Left ventricle myocardium inferior (tissue), 1 donor: Measurements from ENCODE around the gene ENTPD8. TPM values are rescaled to one million over a fixed set of nuclear protein-coding genes. Genes with fewer than 3 reads are reported as not detected.

Experiments used
- DNase-seq: peaks from one replicate; pipeline ENCODE4 v3.0.0-alpha.2; 2020
- H3K27ac ChIP-seq: fragments of 200-600 bp; replicated peaks from 2 replicates; pipeline ENCODE4 v1.8.0; 2021
- H3K27me3 ChIP-seq: fragments of 200-600 bp; 2 replicates; pipeline ENCODE4 v1.8.0; 2021; ENCODE audit warnings: low read depth
- H3K36me3 ChIP-seq: fragments of 200-600 bp; 2 replicates; pipeline ENCODE4 v1.8.0; 2021
- H3K4me1 ChIP-seq: fragments of 200-600 bp; 2 replicates; pipeline ENCODE4 v1.8.0; 2021
- H3K4me3 ChIP-seq: fragments of 200-600 bp; 2 replicates; pipeline ENCODE4 v1.8.0; 2021; ENCODE audit warnings: mild to moderate bottlenecking, moderate library complexity
- H3K9me3 ChIP-seq: fragments of 200-600 bp; replicated peaks from 2 replicates; pipeline ENCODE4 v1.8.0; 2021
- CTCF ChIP-seq: fragments of 200-600 bp; IDR thresholded peaks from 2 replicates; pipeline ENCODE4 v1.8.0; 2021; ENCODE audit warnings: antibody characterized with exemption, mild to moderate bottlenecking, borderline replicate concordance
- intact Hi-C: fragments of 100-400 bp; cut with micrococcal nuclease; formaldehyde crosslinking; loops from one replicate; pipeline ENCODE4 v1.11.0; 2022
- total RNA-seq: library from RNA; stranded (reverse); fragmentation: NEBNext Ultra II Directional; extraction: Animal tissue kit (Norgen Biotek cat#: 25700); gene quantifications from one replicate; pipeline ENCODE4 v1.2.1, GENCODE V29; 2021
- donor health status: DM: no; HTN: yes; CAD: no; lungs with severe emphysema.

The ENTPD8 gene
- total RNA-seq, 1 donor from 2014 or later = not detected

DNA sequence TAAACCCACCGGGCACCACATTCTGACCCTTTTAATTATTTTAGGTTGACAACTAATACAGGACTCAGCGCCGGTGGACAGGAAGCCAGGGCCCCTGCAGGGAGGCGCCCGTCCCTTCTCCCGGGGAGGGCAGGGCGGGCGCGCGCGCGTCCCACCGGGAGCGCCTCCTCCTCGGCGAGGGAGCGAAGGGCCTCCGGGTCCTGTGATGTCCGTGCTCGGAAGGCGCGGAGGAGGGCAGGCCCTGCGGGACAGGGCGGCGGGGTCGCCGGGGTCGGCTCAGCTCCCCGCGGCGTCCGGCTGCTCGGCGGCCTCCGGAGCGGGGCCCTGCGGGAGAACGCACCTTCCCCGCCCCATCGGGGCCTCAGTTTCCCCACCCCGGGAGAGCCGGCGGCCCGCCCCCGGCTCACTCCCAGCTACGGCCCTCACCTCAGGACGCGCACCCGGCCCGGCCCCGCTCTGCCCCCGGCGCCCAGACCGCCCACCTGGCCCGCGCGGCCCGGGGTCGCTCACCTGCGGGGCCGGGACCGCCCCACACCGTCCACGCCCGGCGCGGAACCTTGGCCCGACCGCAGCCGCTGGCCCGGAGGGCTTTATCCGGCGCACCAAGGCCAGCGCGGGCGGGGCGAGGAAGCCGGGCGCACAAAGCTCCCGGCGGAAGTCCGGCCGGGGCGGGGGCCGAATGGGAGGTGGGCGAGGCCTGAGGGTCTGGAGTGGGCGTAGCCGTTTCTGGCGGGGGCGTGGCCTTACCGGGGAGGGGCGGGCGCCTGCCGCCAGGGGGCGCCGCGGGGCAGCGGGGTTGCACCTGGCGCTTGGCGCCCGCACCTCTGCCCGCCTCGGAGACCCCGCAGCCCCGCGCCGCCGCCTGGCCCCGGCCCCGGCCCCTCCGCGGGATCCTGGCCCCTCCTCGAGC, 18.3 kb downstream of the ENTPD8 start, which contains the start of the genes EXD3 and NOXA1:
Gene EXD3 (minus strand): TSS at position 559 of the 910 bp plus-strand sequence. CDS start 27,805 bp downstream, outside the sequence.
Gene NOXA1 (plus strand): TSS at position 790 of the 910 bp plus-strand sequence. CDS start 137 bp downstream, outside the sequence.
- Histone ChIP-seq H3K27ac (peak within 1 kb of the TSS; percentile 85), H3K36me3 (no peaks in the 10 kb centered on the region), H3K27me3 (no peaks in the 10 kb centered on the region), H3K9me3 (no peaks in the 10 kb centered on the region), H3K4me1 (peaks cover 49% of the 10 kb centered on the region), H3K4me3 (peak within 1 kb of the TSS; percentile 96)
- intact Hi-C loops = no loop called here
- peak; percentile 93 for DNase-seq
- TF ChIP-seq CTCF = peak; percentile 80

GRCh38 chr9:137421838-137422603, 19.1 kb downstream of the ENTPD8 start:
- intact Hi-C loops = no loop called here
- no peaks in the 10 kb centered on the region for H3K9me3 ChIP-seq
- TF ChIP-seq CTCF = no peak
- peak overlapping the region; percentile 84 for H3K27ac ChIP-seq
- DNase-seq = peak; percentile 16
- no peaks in the 10 kb centered on the region for H3K36me3 ChIP-seq
- peak overlapping the region; percentile 96 for H3K4me3 ChIP-seq
- no peaks in the 10 kb centered on the region for H3K27me3 ChIP-seq
- peaks cover 52% of the 10 kb centered on the region for H3K4me1 ChIP-seq

GRCh38 chr9:137417161-137418021, 23.8 kb downstream of the ENTPD8 start:
- Histone ChIP-seq H3K36me3 (no peaks in the 10 kb centered on the region), H3K27me3 (no peaks in the 10 kb centered on the region), H3K9me3 (no peaks in the 10 kb centered on the region), H3K4me3 (peak overlapping the region; percentile 64), H3K4me1 (peaks cover 39% of the 10 kb centered on the region), H3K27ac (peak overlapping the region; percentile 79)
- intact Hi-C loops = no loop called here
- no peak for DNase-seq
- TF ChIP-seq CTCF = no peak

- peaks cover 39% of the 10 kb centered on the region for H3K4me1 ChIP-seq
- H3K4me3 ChIP-seq = peak overlapping the region; percentile 64
- H3K27ac ChIP-seq = peak overlapping the region; percentile 79
- no peaks in the 10 kb centered on the region for H3K9me3 ChIP-seq
- intact Hi-C loops = no loop called here
- H3K27me3 ChIP-seq = no peaks in the 10 kb centered on the region
- no peak for DNase-seq
- TF ChIP-seq CTCF = no peak
- no peaks in the 10 kb centered on the region for H3K36me3 ChIP-seq
Measured at GRCh38 chr9:137416563-137417151, 24.5 kb downstream of the ENTPD8 start.
